ENCODE data around the gene CHRNA7.

Gene CHRNA7

DNA sequence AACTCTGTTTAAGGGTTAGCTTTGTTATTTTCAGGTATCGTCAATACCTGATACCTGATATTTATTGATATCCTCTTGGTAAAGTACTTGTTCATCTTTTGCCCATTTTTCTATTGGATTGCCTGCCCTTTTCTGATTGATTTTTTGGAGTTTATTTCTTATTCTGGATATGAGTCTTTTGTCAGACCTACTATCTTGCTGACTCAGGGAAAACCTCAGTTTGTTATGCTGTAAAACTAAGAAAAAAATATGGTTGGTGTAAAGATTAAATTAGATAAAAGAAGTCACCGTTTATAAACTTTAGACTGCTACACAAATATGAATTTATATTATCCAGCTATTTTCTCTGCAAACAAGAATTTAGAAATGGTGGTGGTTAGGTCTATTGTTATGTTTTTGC is 65.9 kb downstream of the CHRNA7 start:
- DNase-seq (ENCODE audit: low read depth) = no peak
- no peak overlapping the region for H3K4me3 ChIP-seq (replicated peaks; ENCODE audit: low read depth, low read length)
- TF ChIP-seq, protein P1, sequence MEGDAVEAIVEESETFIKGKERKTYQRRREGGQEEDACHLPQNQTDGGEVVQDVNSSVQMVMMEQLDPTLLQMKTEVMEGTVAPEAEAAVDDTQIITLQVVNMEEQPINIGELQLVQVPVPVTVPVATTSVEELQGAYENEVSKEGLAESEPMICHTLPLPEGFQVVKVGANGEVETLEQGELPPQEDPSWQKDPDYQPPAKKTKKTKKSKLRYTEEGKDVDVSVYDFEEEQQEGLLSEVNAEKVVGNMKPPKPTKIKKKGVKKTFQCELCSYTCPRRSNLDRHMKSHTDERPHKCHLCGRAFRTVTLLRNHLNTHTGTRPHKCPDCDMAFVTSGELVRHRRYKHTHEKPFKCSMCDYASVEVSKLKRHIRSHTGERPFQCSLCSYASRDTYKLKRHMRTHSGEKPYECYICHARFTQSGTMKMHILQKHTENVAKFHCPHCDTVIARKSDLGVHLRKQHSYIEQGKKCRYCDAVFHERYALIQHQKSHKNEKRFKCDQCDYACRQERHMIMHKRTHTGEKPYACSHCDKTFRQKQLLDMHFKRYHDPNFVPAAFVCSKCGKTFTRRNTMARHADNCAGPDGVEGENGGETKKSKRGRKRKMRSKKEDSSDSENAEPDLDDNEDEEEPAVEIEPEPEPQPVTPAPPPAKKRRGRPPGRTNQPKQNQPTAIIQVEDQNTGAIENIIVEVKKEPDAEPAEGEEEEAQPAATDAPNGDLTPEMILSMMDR (IDR thresholded peaks at IDR 0.05; ENCODE audit: low read length, missing control alignments) = no peak

DNA sequence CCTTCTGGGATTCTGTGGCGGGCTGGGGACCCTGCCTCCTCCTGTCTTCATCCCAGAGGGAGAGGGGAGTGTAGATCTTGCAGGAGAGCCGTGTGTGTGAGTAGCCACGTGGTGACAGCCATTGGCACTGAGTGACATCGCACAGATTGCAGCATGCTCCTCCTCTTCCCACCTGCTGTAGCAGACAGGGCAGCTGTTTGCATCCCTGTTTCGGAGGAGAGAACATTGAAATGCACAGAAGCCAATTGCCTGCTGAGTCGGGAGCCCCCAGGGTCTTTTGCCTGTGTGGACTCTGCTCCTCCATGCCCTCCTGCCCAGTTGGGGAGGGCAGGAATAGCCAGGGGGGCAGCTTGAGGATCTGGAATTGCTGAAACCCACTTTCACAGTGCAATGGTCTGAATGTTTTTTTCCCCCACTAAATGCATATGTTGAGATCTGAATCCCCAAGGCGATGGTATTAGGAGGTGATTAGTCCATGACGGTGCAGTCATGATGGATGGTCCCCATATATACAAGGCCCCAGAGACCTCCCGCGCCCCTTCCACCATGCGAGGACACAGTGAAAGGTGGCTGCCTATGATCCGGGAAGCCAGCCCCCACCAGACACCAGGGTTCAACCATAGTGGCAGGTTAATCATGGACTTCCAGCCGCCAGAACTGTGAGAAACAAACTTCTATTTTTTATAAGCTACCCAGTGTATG is 66.8 kb downstream of the CHRNA7 start:
- TF ChIP-seq, protein P1 (IDR thresholded peaks at IDR 0.05; ENCODE audit: low read length, missing control alignments) = no peak
- H3K4me3 ChIP-seq (replicated peaks; ENCODE audit: low read depth, low read length) = no peak overlapping the region
- DNase-seq (ENCODE audit: low read depth) = no peak

DNA sequence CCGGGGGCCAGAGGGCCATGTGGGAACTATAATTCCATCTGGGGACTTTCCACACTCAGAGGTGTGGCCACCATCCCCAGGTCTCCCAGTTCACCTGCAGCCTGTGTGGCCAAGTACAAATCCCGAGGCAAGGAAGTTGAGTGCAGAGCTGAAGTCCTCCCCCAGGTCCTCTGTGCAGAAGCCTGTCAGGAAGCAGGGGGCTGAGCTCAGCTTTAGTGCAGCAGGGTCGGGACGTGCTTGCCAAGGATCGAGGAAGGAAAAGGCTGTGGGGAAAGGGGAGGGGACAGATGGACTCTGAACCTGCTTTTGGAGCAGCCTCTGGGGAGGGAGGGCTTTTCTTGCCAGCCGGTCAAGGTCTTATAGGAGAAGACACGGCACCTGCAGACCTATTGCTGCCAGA is 67.7 kb downstream of the CHRNA7 start:
- TF ChIP-seq, protein P1 (IDR thresholded peaks at IDR 0.05; ENCODE audit: low read length, missing control alignments) = no peak
- no peak for DNase-seq (ENCODE audit: low read depth)
- no peak overlapping the region for H3K4me3 ChIP-seq (replicated peaks; ENCODE audit: low read depth, low read length)

DNA sequence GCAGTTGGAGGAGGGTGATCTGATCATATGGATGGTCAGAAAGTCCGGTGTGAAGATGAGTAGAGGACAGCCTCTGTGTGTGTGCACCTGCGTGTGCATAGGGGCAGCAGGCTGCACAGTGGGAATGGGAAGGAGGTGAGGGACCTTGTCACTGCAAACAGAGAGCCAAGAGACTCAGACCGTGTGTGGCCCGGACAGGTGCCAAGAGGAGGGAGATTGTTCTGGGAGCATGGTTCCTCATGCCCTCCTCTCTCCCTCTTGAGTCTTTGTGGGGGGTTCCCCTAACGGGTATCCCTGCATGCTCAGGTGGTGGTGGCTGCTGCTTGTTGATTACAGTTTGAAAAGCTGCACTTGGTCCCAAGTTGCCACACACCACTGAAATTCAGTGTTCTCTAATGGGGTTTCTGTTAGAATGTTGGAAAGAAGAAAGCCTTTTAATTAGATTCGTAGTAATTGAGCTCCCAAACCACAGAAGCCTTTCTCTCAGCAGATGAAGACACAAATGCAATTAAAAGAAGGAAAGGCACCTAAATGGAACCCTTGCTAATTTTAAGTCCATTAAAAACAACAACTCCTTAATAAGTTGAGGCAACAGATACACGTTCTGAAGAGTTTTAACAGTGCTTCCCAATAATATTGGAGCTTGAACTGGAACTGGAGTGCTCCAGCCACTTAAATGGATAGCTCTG is 68.9 kb downstream of the CHRNA7 start:
- no peak for DNase-seq (ENCODE audit: low read depth)
- H3K4me3 ChIP-seq (replicated peaks; ENCODE audit: low read depth, low read length) = no peak overlapping the region
- TF ChIP-seq, protein P1 (IDR thresholded peaks at IDR 0.05; ENCODE audit: low read length, missing control alignments) = no peak

DNA sequence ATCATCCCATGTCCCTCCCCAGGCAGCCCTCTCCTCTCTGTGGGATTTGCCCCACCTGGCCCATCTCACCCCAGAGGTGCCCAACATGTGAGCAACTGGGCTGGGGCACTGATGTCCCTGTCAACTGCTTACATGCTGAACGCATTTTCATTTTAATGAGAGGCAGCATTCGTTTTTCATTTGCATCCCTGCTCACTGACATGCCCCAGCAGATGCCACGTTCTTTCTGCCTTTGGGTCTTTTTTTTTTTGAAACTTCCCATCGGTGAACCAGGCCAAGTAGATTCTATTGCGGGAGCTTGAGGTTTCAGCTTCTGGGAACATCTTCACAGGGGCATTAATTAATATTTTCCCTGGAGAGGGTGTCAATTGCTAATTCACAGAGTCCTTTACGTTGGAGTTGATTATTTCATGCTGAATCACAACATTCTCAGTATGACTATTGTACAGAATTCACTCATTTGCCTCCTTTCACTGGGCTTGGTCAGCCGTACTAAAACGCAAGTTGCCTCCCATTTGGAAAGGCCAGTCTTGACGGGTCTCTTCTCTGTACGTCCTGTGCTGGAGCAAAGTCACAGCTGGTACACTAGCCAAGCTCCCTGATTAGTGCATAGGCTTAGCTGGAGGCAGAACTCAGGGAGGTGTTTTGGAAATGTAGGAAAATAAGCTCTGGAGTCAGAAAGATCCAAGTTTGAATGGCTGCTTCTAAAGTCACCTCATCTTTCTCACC is 69.8 kb downstream of the CHRNA7 start:
- DNase-seq (ENCODE audit: low read depth) = no peak
- TF ChIP-seq, protein P1 (IDR thresholded peaks at IDR 0.05; ENCODE audit: low read length, missing control alignments) = no peak
- H3K4me3 ChIP-seq (replicated peaks; ENCODE audit: low read depth, low read length) = no peak overlapping the region

DNA sequence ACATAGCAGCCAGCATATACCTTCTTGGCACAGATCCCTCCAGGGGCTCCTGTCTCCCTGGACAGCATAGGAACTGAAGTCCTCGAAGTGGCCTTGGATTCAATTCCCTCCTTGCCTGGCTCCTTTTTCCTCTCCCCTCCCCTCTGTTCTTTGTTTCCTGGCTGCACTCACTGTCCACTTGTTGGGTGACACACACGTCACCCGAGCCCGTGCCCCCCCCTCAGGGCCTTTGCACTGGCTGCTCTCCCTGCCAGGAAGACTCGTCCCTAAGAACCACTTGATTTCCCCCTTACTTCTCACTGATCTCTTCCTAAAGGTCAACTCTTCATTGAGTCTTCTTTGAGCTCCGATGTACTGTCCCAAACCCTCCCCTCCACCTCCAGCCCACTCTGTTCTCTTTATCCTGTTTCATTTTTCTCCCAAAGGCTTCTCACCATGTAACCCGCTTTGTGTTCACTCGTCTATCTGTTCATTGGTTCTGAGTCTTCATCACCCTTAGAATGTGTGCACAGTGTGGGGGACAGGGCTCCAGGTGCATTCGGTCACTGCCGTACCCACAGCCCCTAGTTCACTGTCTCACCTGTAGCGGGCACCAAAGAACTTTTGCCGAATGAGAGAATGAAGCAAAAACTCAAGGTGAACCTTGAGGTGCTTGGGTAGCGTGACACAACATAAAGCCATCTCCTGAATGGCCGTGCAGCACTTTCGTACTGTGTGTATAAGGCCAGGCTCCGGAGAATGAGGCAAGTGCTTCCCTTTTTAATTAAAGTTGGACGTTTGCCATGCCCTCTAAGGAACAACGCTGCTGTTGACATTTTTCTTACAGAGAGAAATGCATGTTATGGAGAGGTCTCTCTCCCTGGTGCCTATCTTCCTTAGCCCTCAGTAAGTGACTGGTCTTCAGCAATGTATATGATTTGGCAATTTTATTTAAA is 74.0 kb downstream of the CHRNA7 start:
- no peak overlapping the region for H3K4me3 ChIP-seq (replicated peaks; ENCODE audit: low read depth, low read length)
- TF ChIP-seq, protein P1 (IDR thresholded peaks at IDR 0.05; ENCODE audit: low read length, missing control alignments) = no peak
- DNase-seq (ENCODE audit: low read depth) = no peak
